K562 (cell line): ENCODE results near the gene ITLN1. TPM values are rescaled to one million over a fixed set of nuclear protein-coding genes. Genes with fewer than 3 reads are reported as not detected.

Experiments used
- CTCFL ChIP-seq: IDR thresholded peaks from 2 replicates; pipeline ENCODE4 v1.6.1; 2011; ENCODE audit warnings: borderline replicate concordance, low read depth, mild to moderate bottlenecking, moderate library complexity, low read length; ENCODE audit not compliant: insufficient read depth, poor library complexity, severe bottlenecking
- CXXC5 ChIP-seq: fragments of 250-450 bp; sonication (Bioruptor Pico); IDR thresholded peaks from 2 replicates; pipeline ENCODE4 v1.8.0; 2022; ENCODE audit warnings: inconsistent platforms, mild to moderate bottlenecking, moderate library complexity
- NKRF ChIP-seq: fragments of 450-650 bp; IDR thresholded peaks from 2 replicates; pipeline ENCODE4 v1.6.1; 2016; ENCODE audit warnings: borderline replicate concordance
- NR2F6 ChIP-seq: fragments of 450-650 bp; formaldehyde crosslinking; IDR thresholded peaks from 2 replicates; pipeline ENCODE4 v1.4.0; 2020; ENCODE audit warnings: mild to moderate bottlenecking
- RAD21 ChIP-seq, 2 experiments: fragments of 250-450 bp in 1 of 2; fragments of 450-650 bp in 1 of 2; sonication (Bioruptor Pico) in 1 of 2; formaldehyde crosslinking in 1 of 2; IDR thresholded peaks in 1 of 2; conservative IDR thresholded peaks in 1 of 2; 2 replicates each; pipeline versions ENCODE4 v1.4.0 to v1.8.0; 2020 to 2022; ENCODE audit warnings: mild to moderate bottlenecking in 2 of 2, moderate library complexity in 1 of 2
- SMC3 ChIP-seq: conservative IDR thresholded peaks from 2 replicates; pipeline ENCODE4 v1.6.1; 2011; ENCODE audit warnings: low read depth, low read length, improper control_type of control experiment; ENCODE audit not compliant: insufficient read depth
- ZNF133 ChIP-seq: fragments of 250-450 bp; sonication (Bioruptor Pico); IDR thresholded peaks from 2 replicates; pipeline ENCODE4 v1.4.0; 2020; ENCODE audit warnings: mild to moderate bottlenecking
- ZNF407 ChIP-seq: fragments of 450-650 bp; IDR thresholded peaks from 2 replicates; pipeline ENCODE4 v1.6.1; 2016; ENCODE audit warnings: low read depth
- polyA plus RNA-seq, 8 experiments: library from polyadenylated mRNA; depleted of rRNA in 4 of 8; stranded (reverse) in 5 of 8; unstranded in 3 of 8; fragments of >200 nt; fragmentation: Nextera tagmentation in 2 of 8; fragmentation: Illumina TruSeq in 1 of 8; extraction: Ambion mirVana in 2 of 8; extraction: Trizol in 1 of 8; gene quantifications; 2 replicates each; pipeline versions ENCODE4 v1.2.1 to v1.2.3, GENCODE V29; 2011 to 2014; ENCODE audit warnings: inconsistent platforms in 1 of 8, missing spikeins in 1 of 8
- total RNA-seq, 7 experiments: library from RNA; depleted of rRNA in 6 of 7; stranded (reverse); fragments of >200 nt in 6 of 7; fragmentation: Illumina TruSeq in 2 of 7; extraction: Trizol in 2 of 7; gene quantifications; 2 replicates each; pipeline versions ENCODE4 v1.2.1 to v1.2.3, GENCODE V29; 2011 to 2021; ENCODE audit warnings: low replicate concordance in 1 of 7
- TF ChIP-seq, protein P1 (sequence below), 2 experiments: IDR thresholded peaks; 2 replicates each; pipeline ENCODE4 v1.6.1; 2012; ENCODE audit warnings: improper control_type of control experiment in 2 of 2, low read depth in 2 of 2, low read length in 2 of 2, borderline replicate concordance in 1 of 2

The ITLN1 gene
- total and polyA plus RNA-seq, 9 of the 15 experiments (the other 6 are each of a cell fraction or from before 2014, with no cell fraction given): not detected

GRCh38 chr1:160837558-160838205, 47.3 kb downstream of the ITLN1 start (continued):
- no peak for TF ChIP-seq ZNF407
- TF ChIP-seq ZNF133: no peak
- peak; percentile 88 for TF ChIP-seq CTCFL
- TF ChIP-seq, protein P1, sequence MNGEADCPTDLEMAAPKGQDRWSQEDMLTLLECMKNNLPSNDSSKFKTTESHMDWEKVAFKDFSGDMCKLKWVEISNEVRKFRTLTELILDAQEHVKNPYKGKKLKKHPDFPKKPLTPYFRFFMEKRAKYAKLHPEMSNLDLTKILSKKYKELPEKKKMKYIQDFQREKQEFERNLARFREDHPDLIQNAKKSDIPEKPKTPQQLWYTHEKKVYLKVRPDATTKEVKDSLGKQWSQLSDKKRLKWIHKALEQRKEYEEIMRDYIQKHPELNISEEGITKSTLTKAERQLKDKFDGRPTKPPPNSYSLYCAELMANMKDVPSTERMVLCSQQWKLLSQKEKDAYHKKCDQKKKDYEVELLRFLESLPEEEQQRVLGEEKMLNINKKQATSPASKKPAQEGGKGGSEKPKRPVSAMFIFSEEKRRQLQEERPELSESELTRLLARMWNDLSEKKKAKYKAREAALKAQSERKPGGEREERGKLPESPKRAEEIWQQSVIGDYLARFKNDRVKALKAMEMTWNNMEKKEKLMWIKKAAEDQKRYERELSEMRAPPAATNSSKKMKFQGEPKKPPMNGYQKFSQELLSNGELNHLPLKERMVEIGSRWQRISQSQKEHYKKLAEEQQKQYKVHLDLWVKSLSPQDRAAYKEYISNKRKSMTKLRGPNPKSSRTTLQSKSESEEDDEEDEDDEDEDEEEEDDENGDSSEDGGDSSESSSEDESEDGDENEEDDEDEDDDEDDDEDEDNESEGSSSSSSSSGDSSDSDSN (IDR thresholded peaks at IDR 0.05; ENCODE audit: borderline replicate concordance in 1 of 2, low read depth in 2 of 2, low read length in 2 of 2): no peak
- TF ChIP-seq SMC3: 0 out of 2 replicates have a peak, but pooled peaks have one; percentile 18
- TF ChIP-seq NKRF: no peak
- TF ChIP-seq RAD21 (CRISPR knock-in tag; conservative IDR thresholded peaks at IDR 0.05 in 1 of 2, IDR thresholded peaks at IDR 0.05 in 1 of 2): peak in 1 of 2 experiments; percentile 38; a peak in 2 of 4 replicates
- TF ChIP-seq CXXC5 (CRISPR knock-in tag): no peak
- TF ChIP-seq NR2F6 (CRISPR knock-in tag): no peak
